ENCODE measurements around the gene RDH14. TPM values are rescaled to one million over a fixed set of nuclear protein-coding genes. Genes with fewer than 3 reads are reported as not detected.

The RDH14 gene
- total and polyA plus RNA-seq, 2 experiments from 2014 or later, result 38.1 to 40.6 TPM

DNA sequence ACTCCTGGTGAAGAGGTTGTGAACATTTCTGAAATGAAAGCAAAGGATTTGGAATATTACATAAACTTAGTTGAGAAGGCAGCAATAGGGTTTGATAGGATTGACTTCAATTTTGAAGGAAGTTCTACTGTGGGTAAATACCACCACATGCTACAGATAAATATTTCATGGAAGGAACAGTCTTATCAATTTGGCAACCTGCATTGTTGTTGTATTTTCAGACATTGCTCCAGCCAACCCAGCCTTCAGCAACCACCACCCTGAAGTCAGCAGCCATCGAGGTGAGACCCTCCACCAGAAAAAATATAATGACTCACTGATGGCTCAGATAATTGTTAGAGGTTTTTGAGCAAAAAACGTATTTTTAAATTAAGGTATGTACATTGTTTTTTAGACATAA lies 10.0 kb downstream of the RDH14 start:
- no peak overlapping the region for H3K27ac Mint-ChIP-seq
- no peak overlapping the region for H3K4me3 ChIP-seq
- H3K27me3 Mint-ChIP-seq (ENCODE audit: insufficient read depth, low read depth, poor library complexity), result no peaks in the 10 kb centered on the region
- DNase-seq (ENCODE audit: low spot score) (no peak), ATAC-seq (no peak)
- no peaks in the 10 kb centered on the region for H3K27me3 ChIP-seq (ENCODE audit: insufficient read depth)
- no peaks in the 10 kb centered on the region for H3F3A ChIP-seq (replicated peaks; ENCODE audit: low read depth)
- H3K9me3 Mint-ChIP-seq, result no peaks in the 10 kb centered on the region
- H3K9me2 ChIP-seq (ENCODE audit: insufficient read depth), result no peaks in the 10 kb centered on the region
- no peaks in the 10 kb centered on the region; the same call in 1 of the 2 replicates for H3K36me3 ChIP-seq (ENCODE audit: insufficient read depth)
- no peak overlapping the region for H2AFZ ChIP-seq
- H3K4me1 ChIP-seq (ENCODE audit: insufficient read depth), result peaks cover 4% of the 10 kb centered on the region; the same call in 1 of the 2 replicates
- H4K20me1 ChIP-seq (replicated peaks; ENCODE audit: insufficient read depth), result 0 out of 2 replicates have a peak, but pooled peaks cover 8% of the 10 kb centered on the region
- peaks cover 10% of the 10 kb centered on the region; the same call in 1 of the 2 replicates for H3K79me2 ChIP-seq (replicated peaks; ENCODE audit: insufficient read depth)
- H3K4me1 Mint-ChIP-seq, result peaks cover 20% of the 10 kb centered on the region
- H3K36me3 Mint-ChIP-seq (ENCODE audit: low read depth), result peaks cover 9% of the 10 kb centered on the region; the same call in 2 of the 3 replicates
- H3K4me2 ChIP-seq, result no peak overlapping the region
- TF ChIP-seq NANOG (IDR thresholded peaks at IDR 0.05; ENCODE audit: borderline replicate concordance) (no peak), EZH2phosphoT487 (IDR thresholded peaks at IDR 0.05; ENCODE audit: unreplicated experiment) (no peak)
- H3K27ac ChIP-seq (ENCODE audit: low read depth), result no peak overlapping the region
- H3K4me3 Mint-ChIP-seq, result no peak overlapping the region

DNA sequence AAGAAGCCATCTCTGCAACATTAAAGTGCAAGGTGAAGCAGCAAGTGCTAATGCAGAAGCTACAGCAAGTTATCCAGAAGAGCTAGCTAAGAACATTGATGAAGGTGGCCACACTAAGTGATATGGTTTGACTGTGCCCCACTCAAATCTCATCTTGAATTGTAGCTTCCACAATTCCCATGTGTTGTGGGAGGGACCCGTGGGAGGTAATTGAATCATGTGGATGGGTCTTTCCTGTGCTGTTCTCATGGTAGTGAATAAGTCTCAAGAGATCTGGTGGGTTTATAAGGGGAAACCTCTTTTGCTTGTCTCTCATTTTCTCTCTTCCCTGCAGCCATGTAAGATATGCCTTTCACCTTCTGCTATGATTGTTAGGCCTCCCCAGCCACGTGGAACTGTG lies 11.4 kb downstream of the RDH14 start:
- H3K4me3 ChIP-seq, result no peak overlapping the region
- no peak overlapping the region for H2AFZ ChIP-seq
- H3K9me2 ChIP-seq (ENCODE audit: insufficient read depth), result no peaks in the 10 kb centered on the region
- Mint-ChIP-seq H3K27ac (no peak overlapping the region), H3K9me3 (no peaks in the 10 kb centered on the region), H3K4me3 (no peak overlapping the region), H3K36me3 (ENCODE audit: low read depth) (no peaks in the 10 kb centered on the region), H3K27me3 (ENCODE audit: insufficient read depth, low read depth, poor library complexity) (no peaks in the 10 kb centered on the region), H3K4me1 (peaks cover 20% of the 10 kb centered on the region)
- 0 out of 2 replicates have a peak, but pooled peaks cover 3% of the 10 kb centered on the region for H4K20me1 ChIP-seq (replicated peaks; ENCODE audit: insufficient read depth)
- no peaks in the 10 kb centered on the region for H3K27me3 ChIP-seq (ENCODE audit: insufficient read depth)
- ATAC-seq (no peak), DNase-seq (ENCODE audit: low spot score) (no peak)
- H3K4me2 ChIP-seq, result no peak overlapping the region
- TF ChIP-seq STAT1 (IDR thresholded peaks at IDR 0.05; ENCODE audit: unreplicated experiment) (no peak), ZNF114 (CRISPR knock-in tag; IDR thresholded peaks at IDR 0.05) (no peak), CREB1 (CRISPR knock-in tag; IDR thresholded peaks at IDR 0.05; ENCODE audit: low read depth) (no peak)
- no peak overlapping the region for H3K27ac ChIP-seq (ENCODE audit: low read depth)
- H3K4me1 ChIP-seq (ENCODE audit: insufficient read depth), result peaks cover 4% of the 10 kb centered on the region; the same call in 1 of the 2 replicates
- no peaks in the 10 kb centered on the region for H3K36me3 ChIP-seq (ENCODE audit: insufficient read depth)
- H3F3A ChIP-seq (replicated peaks; ENCODE audit: low read depth), result no peaks in the 10 kb centered on the region
- peaks cover 5% of the 10 kb centered on the region; the same call in 1 of the 2 replicates for H3K79me2 ChIP-seq (replicated peaks; ENCODE audit: insufficient read depth)

DNA sequence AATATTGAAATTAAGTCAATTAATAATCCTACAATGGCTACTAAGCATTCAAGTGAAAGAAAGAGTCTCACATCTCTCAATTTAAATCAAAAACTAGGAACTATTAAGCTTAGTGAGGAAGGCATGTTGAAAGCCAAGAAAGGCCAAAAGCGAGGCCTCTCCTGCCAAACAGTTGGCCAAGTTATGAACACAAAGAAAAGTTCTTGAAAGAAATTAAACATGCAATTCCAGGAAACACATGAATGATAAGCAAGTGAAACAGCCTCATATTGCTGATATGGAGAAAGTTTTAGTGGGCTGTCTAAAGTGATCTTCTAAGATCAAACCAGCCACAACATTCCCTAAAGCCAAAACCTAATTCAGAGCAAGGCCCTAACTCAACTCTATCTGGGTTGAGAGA lies 11.8 kb downstream of the RDH14 start:
- no peak overlapping the region for H3K4me2 ChIP-seq
- no peaks in the 10 kb centered on the region for H3K36me3 ChIP-seq (ENCODE audit: insufficient read depth)
- H3K27me3 ChIP-seq (ENCODE audit: insufficient read depth), result no peaks in the 10 kb centered on the region
- no peak overlapping the region for H2AFZ ChIP-seq
- H3K9me2 ChIP-seq (ENCODE audit: insufficient read depth), result no peaks in the 10 kb centered on the region
- H3K4me3 ChIP-seq, result no peak overlapping the region
- Mint-ChIP-seq H3K27ac (no peak overlapping the region), H3K36me3 (ENCODE audit: low read depth) (no peaks in the 10 kb centered on the region), H3K27me3 (ENCODE audit: insufficient read depth, low read depth, poor library complexity) (no peaks in the 10 kb centered on the region), H3K4me1 (peaks cover 18% of the 10 kb centered on the region), H3K9me3 (no peaks in the 10 kb centered on the region), H3K4me3 (no peak overlapping the region)
- 0 out of 2 replicates have a peak, but pooled peaks cover 3% of the 10 kb centered on the region for H4K20me1 ChIP-seq (replicated peaks; ENCODE audit: insufficient read depth)
- DNase-seq (ENCODE audit: low spot score) (no peak), ATAC-seq (no peak)
- H3K79me2 ChIP-seq (replicated peaks; ENCODE audit: insufficient read depth), result peaks cover 5% of the 10 kb centered on the region; the same call in 1 of the 2 replicates
- peaks cover 4% of the 10 kb centered on the region; the same call in 1 of the 2 replicates for H3K4me1 ChIP-seq (ENCODE audit: insufficient read depth)
- no peaks in the 10 kb centered on the region for H3F3A ChIP-seq (replicated peaks; ENCODE audit: low read depth)
- no peak overlapping the region for H3K27ac ChIP-seq (ENCODE audit: low read depth)
- no peak for TF ChIP-seq ZNF331 (CRISPR knock-in tag; IDR thresholded peaks at IDR 0.05; ENCODE audit: low read depth)
- TF ChIP-seq EZH2 (IDR thresholded peaks at IDR 0.05; ENCODE audit: low read depth, unreplicated experiment), result no peak
- TF ChIP-seq, protein P1, sequence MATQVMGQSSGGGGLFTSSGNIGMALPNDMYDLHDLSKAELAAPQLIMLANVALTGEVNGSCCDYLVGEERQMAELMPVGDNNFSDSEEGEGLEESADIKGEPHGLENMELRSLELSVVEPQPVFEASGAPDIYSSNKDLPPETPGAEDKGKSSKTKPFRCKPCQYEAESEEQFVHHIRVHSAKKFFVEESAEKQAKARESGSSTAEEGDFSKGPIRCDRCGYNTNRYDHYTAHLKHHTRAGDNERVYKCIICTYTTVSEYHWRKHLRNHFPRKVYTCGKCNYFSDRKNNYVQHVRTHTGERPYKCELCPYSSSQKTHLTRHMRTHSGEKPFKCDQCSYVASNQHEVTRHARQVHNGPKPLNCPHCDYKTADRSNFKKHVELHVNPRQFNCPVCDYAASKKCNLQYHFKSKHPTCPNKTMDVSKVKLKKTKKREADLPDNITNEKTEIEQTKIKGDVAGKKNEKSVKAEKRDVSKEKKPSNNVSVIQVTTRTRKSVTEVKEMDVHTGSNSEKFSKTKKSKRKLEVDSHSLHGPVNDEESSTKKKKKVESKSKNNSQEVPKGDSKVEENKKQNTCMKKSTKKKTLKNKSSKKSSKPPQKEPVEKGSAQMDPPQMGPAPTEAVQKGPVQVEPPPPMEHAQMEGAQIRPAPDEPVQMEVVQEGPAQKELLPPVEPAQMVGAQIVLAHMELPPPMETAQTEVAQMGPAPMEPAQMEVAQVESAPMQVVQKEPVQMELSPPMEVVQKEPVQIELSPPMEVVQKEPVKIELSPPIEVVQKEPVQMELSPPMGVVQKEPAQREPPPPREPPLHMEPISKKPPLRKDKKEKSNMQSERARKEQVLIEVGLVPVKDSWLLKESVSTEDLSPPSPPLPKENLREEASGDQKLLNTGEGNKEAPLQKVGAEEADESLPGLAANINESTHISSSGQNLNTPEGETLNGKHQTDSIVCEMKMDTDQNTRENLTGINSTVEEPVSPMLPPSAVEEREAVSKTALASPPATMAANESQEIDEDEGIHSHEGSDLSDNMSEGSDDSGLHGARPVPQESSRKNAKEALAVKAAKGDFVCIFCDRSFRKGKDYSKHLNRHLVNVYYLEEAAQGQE (IDR thresholded peaks at IDR 0.05; ENCODE audit: unreplicated experiment), result no peak
- TF ChIP-seq CREB1 (CRISPR knock-in tag; IDR thresholded peaks at IDR 0.05; ENCODE audit: low read depth), result no peak
- no peak for TF ChIP-seq ZNF114 (CRISPR knock-in tag; IDR thresholded peaks at IDR 0.05)
